ENCODE results near the gene ANKS1A. TPM values are rescaled to one million over a fixed set of nuclear protein-coding genes. Genes with fewer than 3 reads are reported as not detected.
A peak's percentile ranks its signal among the peaks of the same experiment; 100 is the strongest.

Gene ANKS1A
- total and polyA plus RNA-seq, 2 of the 4 experiments (the other 2 are of a cell fraction) = 7.2 to 7.5 TPM

GRCh38 chr6:34970957-34971356, 81.9 kb downstream of the ANKS1A start:
- no peak overlapping the region for H3K9ac ChIP-seq (ENCODE audit: low read depth, low read length)
- no peak overlapping the region; the same call in 1 of the 2 replicates for H4K91ac ChIP-seq (ENCODE audit: insufficient read depth, low read depth, low read length)
- H2BK5ac ChIP-seq (ENCODE audit: low read depth, low read length, poor library complexity, severe bottlenecking) = no peak overlapping the region
- H2BK120ac ChIP-seq (ENCODE audit: low read depth, low read length) = no peak overlapping the region
- POLR2A ChIA-PET (ENCODE audit: unreplicated experiment) = no interaction called here
- H3K56ac ChIP-seq (ENCODE audit: extremely low read depth, insufficient read depth, low read length) = no peak overlapping the region
- peaks cover 4% of the 10 kb centered on the region; the same call in 1 of the 2 replicates for H3K36me3 ChIP-seq (ENCODE audit: control insufficient read depth, insufficient read depth, low read length)
- no peak overlapping the region for H2BK15ac ChIP-seq (ENCODE audit: low read depth, low read length)
- BruUV-seq (replicated peaks) = no TSS peak
- DNase-seq (peak; percentile 85), ATAC-seq (ENCODE audit: low read depth) (peak; percentile 75)
- peaks cover 13% of the 10 kb centered on the region for H3K9me1 ChIP-seq (ENCODE audit: insufficient read depth, low read length)
- H4K20me1 ChIP-seq (ENCODE audit: insufficient read depth, low read length) = peaks cover 7% of the 10 kb centered on the region; the same call in 1 of the 2 replicates
- no peak overlapping the region for H2BK20ac ChIP-seq (ENCODE audit: low read depth, low read length)
- no peak overlapping the region for H2AK9ac ChIP-seq (replicated peaks; ENCODE audit: low read depth, low read length, poor library complexity)
- TF ChIP-seq BHLHE40 (IDR thresholded peaks at IDR 0.05; ENCODE audit: low read depth, low read length) (no peak), CTCF (conservative IDR thresholded peaks at IDR 0.05; ENCODE audit: low read depth, low read length) (no peak), USF2 (IDR thresholded peaks at IDR 0.05; ENCODE audit: low read depth, low read length) (no peak), MAFK (IDR thresholded peaks at IDR 0.05; ENCODE audit: low read depth, low read length) (no peak), POLR2A (IDR thresholded peaks at IDR 0.05; ENCODE audit: low read depth, low read length) (no peak), CEBPB (IDR thresholded peaks at IDR 0.05; ENCODE audit: low read depth, low read length) (no peak), RCOR1 (IDR thresholded peaks at IDR 0.05; ENCODE audit: insufficient replicate concordance, low read length) (no peak), NFE2L2 (IDR thresholded peaks at IDR 0.05; ENCODE audit: low read depth, low read length) (no peak), RFX5 (IDR thresholded peaks at IDR 0.05; ENCODE audit: low read depth, low read length) (no peak), RAD21 (IDR thresholded peaks at IDR 0.05; ENCODE audit: low read length) (no peak), FOS (IDR thresholded peaks at IDR 0.05; ENCODE audit: low read depth, low read length) (no peak), SMC3 (IDR thresholded peaks at IDR 0.05; ENCODE audit: low read depth, low read length) (no peak)
- H3K4me3 ChIP-seq (ENCODE audit: insufficient read depth, low read depth, low read length) = no peak overlapping the region
- dilution Hi-C loops (cut with HindIII; ENCODE audit: low sequenced_read_pairs, unreplicated experiment) = no loop called here
- no peaks in the 10 kb centered on the region for H3K9me3 ChIP-seq (ENCODE audit: control insufficient read depth, insufficient read depth, low read length)
- no peak overlapping the region for H4K5ac ChIP-seq (ENCODE audit: low read depth, low read length)
- H3K4me1 ChIP-seq (ENCODE audit: control insufficient read depth, insufficient read depth, low read length) = peaks cover 13% of the 10 kb centered on the region
- H3K4ac ChIP-seq (ENCODE audit: low read depth, low read length) = no peak overlapping the region
- H4K8ac ChIP-seq (ENCODE audit: low read depth in 2 of 2, low read length in 2 of 2) = no peak overlapping the region
- H3K79me1 ChIP-seq (ENCODE audit: low read depth in 1 of 2, low read length in 2 of 2) = peaks cover 3 to 6% of the 10 kb centered on the region in 2 experiments; a peak in 3 of 4 replicates
- no peaks in the 10 kb centered on the region for H3K27me3 ChIP-seq (ENCODE audit: control insufficient read depth, insufficient read depth, low read length)
- CTCF ChIA-PET = no interaction called here
- H3K14ac ChIP-seq (replicated peaks; ENCODE audit: low read depth, low read length) = peak overlapping the region; percentile 55; the same call in 1 of the 2 replicates
- H3K18ac ChIP-seq (ENCODE audit: low read depth, low read length) = no peak overlapping the region
- H2AFZ ChIP-seq (replicated peaks; ENCODE audit: low read length, poor library complexity) = no peak overlapping the region
- H2AK5ac ChIP-seq (ENCODE audit: low read depth, low read length) = no peak overlapping the region
- in situ Hi-C loops (cut with MboI; ENCODE audit: low sequenced_read_pairs) = no loop called here
- H3K27ac ChIP-seq (ENCODE audit: insufficient read depth, low read length) = peak overlapping the region; percentile 29; the same call in 1 of the 2 replicates
- H3K4me2 ChIP-seq (ENCODE audit: low read depth, low read length) = peak overlapping the region; percentile 43; the same call in 1 of the 2 replicates
- no CpG with 5 or more reads among the region's 2 CpGs for WGBS, 2 experiments (ENCODE audit: extremely low coverage in 2 of 2, insufficient read length in 1 of 2)
- intact Hi-C loops (cut with micrococcal nuclease) = loop anchor here (2.0 kb wide), 1 partner anchor 82 kb away; the partner anchor contains the start of genes ANKS1A and TAF11
- H3K23ac ChIP-seq (ENCODE audit: low read depth, low read length) = peak overlapping the region; percentile 60; the same call in 1 of the 2 replicates

All from IMR-90 (cell line).